HEK293T (cell line): Measurements from ENCODE around the gene PTCHD4.
"Not testable (repeated sequence)": the region's sequence is repeated elsewhere in the genome, so short reads cannot be mapped to it uniquely, and the experiment has no call there.

Experiments used
- CTCF ChIA-PET: fragments of 350-600 bp; formaldehyde crosslinking; extraction: SDS; loops from one replicate; lab custom pipeline; 2021; ENCODE audit warnings: antibody characterized with exemption, inconsistent platforms; lab: Yijun Ruan, JAX
- POLR2A ChIA-PET: fragments of 350-600 bp; formaldehyde crosslinking; extraction: SDS; loops from one replicate; lab custom pipeline; 2020; ENCODE audit warnings: antibody characterized with exemption, inconsistent platforms; lab: Yijun Ruan, JAX
- DNase-seq: peaks from one replicate; pipeline ENCODE4 v3.0.0; 2012; ENCODE audit warnings: mixed read lengths; ENCODE audit errors: extremely low spot score
- ARNT ChIP-seq: fragments of 450-650 bp; IDR thresholded peaks from 2 replicates; pipeline ENCODE4 v1.6.1; 2017; ENCODE audit warnings: mild to moderate bottlenecking
- BHLHE40 ChIP-seq: fragments of 450-650 bp; IDR thresholded peaks from 2 replicates; pipeline ENCODE4 v1.6.1; 2016; ENCODE audit warnings: mild to moderate bottlenecking, moderate library complexity, borderline replicate concordance
- CTBP1 ChIP-seq: fragments of 450-650 bp; IDR thresholded peaks from 2 replicates; pipeline ENCODE4 v1.6.1; 2016; ENCODE audit warnings: borderline replicate concordance
- ELF4 ChIP-seq: fragments of 450-650 bp; IDR thresholded peaks from 2 replicates; pipeline ENCODE4 v1.6.1; 2017; ENCODE audit warnings: antibody characterized with exemption
- FOXA1 ChIP-seq: fragments of 450-650 bp; IDR thresholded peaks from 2 replicates; pipeline ENCODE4 v1.6.1; 2016; ENCODE audit warnings: mild to moderate bottlenecking
- FOXK2 ChIP-seq: fragments of 450-650 bp; IDR thresholded peaks from 2 replicates; pipeline ENCODE4 v1.6.1; 2016; ENCODE audit warnings: mild to moderate bottlenecking
- FOXM1 ChIP-seq: fragments of 450-650 bp; IDR thresholded peaks from 2 replicates; pipeline ENCODE4 v1.6.1; 2017; ENCODE audit warnings: mild to moderate bottlenecking, borderline replicate concordance
- HDGF ChIP-seq: fragments of 450-650 bp; IDR thresholded peaks from 2 replicates; pipeline ENCODE4 v1.6.1; 2017; ENCODE audit warnings: antibody characterized with exemption, borderline replicate concordance
- L3MBTL2 ChIP-seq: fragments of 450-650 bp; conservative IDR thresholded peaks from 2 replicates; pipeline ENCODE4 v1.6.1; 2016; ENCODE audit warnings: mild to moderate bottlenecking
- LEF1 ChIP-seq: fragments of 450-650 bp; IDR thresholded peaks from 2 replicates; pipeline ENCODE4 v1.6.1; 2017; ENCODE audit warnings: mild to moderate bottlenecking, borderline replicate concordance
- NFRKB ChIP-seq: fragments of 450-650 bp; IDR thresholded peaks from 2 replicates; pipeline ENCODE4 v1.6.1; 2016; ENCODE audit warnings: mild to moderate bottlenecking, moderate library complexity
- PKNOX1 ChIP-seq: fragments of 450-650 bp; IDR thresholded peaks from 2 replicates; pipeline ENCODE4 v1.6.1; 2016
- SP1 ChIP-seq: fragments of 450-650 bp; IDR thresholded peaks from 2 replicates; pipeline ENCODE4 v1.6.1; 2017
- SUZ12 ChIP-seq: fragments of 450-650 bp; IDR thresholded peaks from 2 replicates; pipeline ENCODE4 v1.6.1; 2016; ENCODE audit warnings: mild to moderate bottlenecking
- TARDBP ChIP-seq: fragments of 450-650 bp; IDR thresholded peaks from 2 replicates; pipeline ENCODE4 v1.6.1; 2016
- ZNF384 ChIP-seq: fragments of 450-650 bp; IDR thresholded peaks from 2 replicates; pipeline ENCODE4 v1.6.1; 2016

Gene PTCHD4

GRCh38 chr6:48109944-48110343 lies 1.1 kb downstream of the PTCHD4 start:
- DNase-seq: no peak
- TF ChIP-seq LEF1 (no peak), SUZ12 (no peak), TARDBP (no peak), CTBP1 (no peak), ELF4 (no peak), PKNOX1 (no peak), FOXM1 (no peak), L3MBTL2 (no peak), BHLHE40 (no peak), FOXA1 (no peak), SP1 (no peak), ZNF384 (no peak), NFRKB (no peak), HDGF (no peak), ARNT (no peak)
- ChIA-PET CTCF (no interaction called here), POLR2A (no interaction called here)

- CTCF ChIA-PET, POLR2A ChIA-PET: not testable (repeated sequence)
Measured at GRCh38 chr6:48102476-48103195, 8.4 kb downstream of the PTCHD4 start.

GRCh38 chr6:48101290-48101689 lies 9.7 kb downstream of the PTCHD4 start:
- TF ChIP-seq ELF4 (no peak), BHLHE40 (no peak), SP1 (no peak), ZNF384 (no peak), FOXK2 (no peak), CTBP1 (no peak), PKNOX1 (no peak), FOXM1 (no peak), LEF1 (no peak), L3MBTL2 (no peak)
- DNase-seq: no peak
- POLR2A ChIA-PET: no interaction called here
- CTCF ChIA-PET: no interaction called here

More at GRCh38 chr6:48102476-48103195, 8.4 kb downstream of the PTCHD4 start:
- not testable (repeated sequence) for DNase-seq

- DNase-seq: no peak
- ChIA-PET CTCF (no interaction called here), POLR2A (no interaction called here)
- TF ChIP-seq L3MBTL2 (no peak), CTBP1 (no peak), LEF1 (no peak)
Measured at GRCh38 chr6:48100588-48100895, 10.5 kb downstream of the PTCHD4 start.

GRCh38 chr6:48099713-48100587 lies 11.0 kb downstream of the PTCHD4 start:
- CTCF ChIA-PET: no interaction called here
- DNase-seq: no peak
- TF ChIP-seq ARNT (no peak), LEF1 (no peak), SUZ12 (no peak), BHLHE40 (no peak), FOXK2 (no peak), NFRKB (no peak), PKNOX1 (no peak), HDGF (no peak), FOXA1 (no peak), SP1 (no peak), FOXM1 (no peak), CTBP1 (no peak), ZNF384 (no peak)
- POLR2A ChIA-PET: no interaction called here

- TF ChIP-seq LEF1: no peak
- TF ChIP-seq CTBP1: no peak
- TF ChIP-seq FOXM1: no peak
- no peak for TF ChIP-seq FOXK2
- no peak for TF ChIP-seq ARNT
- CTCF ChIA-PET: no interaction called here
- no peak for DNase-seq
- POLR2A ChIA-PET: no interaction called here
Measured at GRCh38 chr6:48098923-48099322, 12.1 kb downstream of the PTCHD4 start.
